Fibroblast of lung (primary cell): ENCODE measurements around the gene CACYBP. TPM values are rescaled to one million over a fixed set of nuclear protein-coding genes. Genes with fewer than 3 reads are reported as not detected.

ENCODE experiments used
- DNase-seq, 2 donors: peaks; one replicate each; pipeline versions ENCODE4 v3.0.0 to v3.0.0-alpha.2; 2010; ENCODE audit warnings: low read depth in 2 of 2
- H2AFZ ChIP-seq: 2 replicates; pipeline ENCODE4 v1.5.1; 2012; ENCODE audit warnings: low read length, control low read depth, inconsistent platforms
- H3K27ac ChIP-seq: 2 replicates; pipeline ENCODE4 v1.5.1; 2011; ENCODE audit warnings: low read length, control low read depth; ENCODE audit not compliant: insufficient read depth
- H3K27me3 ChIP-seq: 2 replicates; pipeline ENCODE4 v1.5.1; 2011; ENCODE audit warnings: mild to moderate bottlenecking, low read length; ENCODE audit not compliant: control insufficient read depth, insufficient read depth
- H3K36me3 ChIP-seq: 2 replicates; pipeline ENCODE4 v1.5.1; 2011; ENCODE audit warnings: low read length; ENCODE audit not compliant: control insufficient read depth, insufficient read depth
- H3K4me1 ChIP-seq: 2 replicates; pipeline ENCODE4 v1.5.1; 2011; ENCODE audit warnings: low read length; ENCODE audit not compliant: control insufficient read depth, insufficient read depth; ENCODE audit errors: extremely low read depth
- H3K4me2 ChIP-seq: 2 replicates; pipeline ENCODE4 v1.5.1; 2011; ENCODE audit warnings: low read length, control low read depth; ENCODE audit not compliant: insufficient read depth; ENCODE audit errors: extremely low read depth
- H3K4me3 ChIP-seq, 4 experiments: fragments of 200-600 bp in 1 of 4; sonication (generic) in 1 of 4; replicated peaks in 1 of 4; 2 replicates each; pipeline ENCODE4 v1.5.1; 2011 to 2016; ENCODE audit warnings: low read length in 4 of 4, low read depth in 3 of 4, mild to moderate bottlenecking in 3 of 4, control low read depth in 2 of 4, inconsistent platforms in 1 of 4, mixed read lengths in 1 of 4; ENCODE audit not compliant: insufficient read depth in 1 of 4; ENCODE audit errors: control extremely low read depth in 1 of 4
- H3K79me2 ChIP-seq: 2 replicates; pipeline ENCODE4 v1.5.1; 2012; ENCODE audit warnings: mild to moderate bottlenecking, low read length, inconsistent platforms; ENCODE audit not compliant: control insufficient read depth, insufficient read depth
- H3K9ac ChIP-seq: 2 replicates; pipeline ENCODE4 v1.5.1; 2011; ENCODE audit warnings: mild to moderate bottlenecking, low read length, control low read depth; ENCODE audit not compliant: insufficient read depth
- H3K9me3 ChIP-seq: 2 replicates; pipeline ENCODE4 v1.5.1; 2012; ENCODE audit warnings: low read depth, low read length; ENCODE audit not compliant: control insufficient read depth, insufficient read depth
- H4K20me1 ChIP-seq: 2 replicates; pipeline ENCODE4 v1.5.1; 2011; ENCODE audit warnings: low read length; ENCODE audit not compliant: control insufficient read depth, insufficient read depth; ENCODE audit errors: extremely low read depth
- EZH2 ChIP-seq: IDR thresholded peaks from 2 replicates; pipeline ENCODE4 v1.5.1; 2012; ENCODE audit warnings: low read length, control low read depth, mild to moderate bottlenecking; ENCODE audit errors: missing control alignments
- polyA plus RNA-seq, 2 donors: library from polyadenylated mRNA; depleted of rRNA in 1 of 2; stranded (reverse) in 1 of 2; unstranded in 1 of 2; fragments of >200 nt; gene quantifications; 2 replicates each; pipeline ENCODE4 v1.2.1, GENCODE V29; 2011 to 2012; ENCODE audit warnings: missing spikeins in 1 of 2
- total RNA-seq: library from RNA; depleted of rRNA; stranded (reverse); fragments of >200 nt; gene quantifications from 2 replicates; pipeline ENCODE4 v1.2.1, GENCODE V29; 2014
- TF ChIP-seq, protein P1 (sequence below), 2 donors: IDR thresholded peaks in 1 of 2; conservative IDR thresholded peaks in 1 of 2; 1 replicate in 1 of 2; 2 replicates in 1 of 2; pipeline ENCODE4 v1.5.1; 2011 to 2012; ENCODE audit warnings: low read length in 2 of 2, control low read depth in 1 of 2, inconsistent platforms in 1 of 2, low read depth in 1 of 2, mild to moderate bottlenecking in 1 of 2

CACYBP gene
- total and polyA plus RNA-seq, 2 donors (not counting 1 experiment from before 2014, with no cell fraction given): 55.6 to 238 TPM

DNA sequence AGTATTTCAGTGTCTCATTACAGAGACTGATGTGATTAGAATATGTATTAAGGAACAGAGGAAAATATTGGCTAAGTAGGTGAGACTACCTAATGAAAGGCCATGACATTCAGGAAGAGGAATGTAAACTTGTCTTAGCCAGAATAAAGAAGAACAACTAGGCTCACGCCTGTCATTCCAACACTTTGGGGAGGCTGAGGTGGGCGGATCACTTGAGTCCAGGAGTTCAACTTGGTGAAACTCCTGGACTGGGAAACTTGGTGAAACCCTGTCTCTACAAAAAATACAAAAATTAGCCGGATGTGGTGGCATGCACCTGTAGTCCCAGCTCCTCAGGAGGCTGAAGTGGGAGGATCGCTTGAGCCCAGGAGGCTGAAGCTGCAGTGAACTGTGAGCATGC, 14.8 kb upstream of the CACYBP start:
- Histone ChIP-seq H3K9me3 (no peaks in the 10 kb centered on the region), H3K4me2 (no peak overlapping the region), H4K20me1 (no peaks in the 10 kb centered on the region), H3K27ac (no peak overlapping the region), H2AFZ (no peak overlapping the region), H3K79me2 (no peaks in the 10 kb centered on the region), H3K27me3 (no peaks in the 10 kb centered on the region), H3K4me1 (no peaks in the 10 kb centered on the region), H3K9ac (no peak overlapping the region), H3K4me3 (no peak overlapping the region), H3K36me3 (no peaks in the 10 kb centered on the region)
- TF ChIP-seq, protein P1, sequence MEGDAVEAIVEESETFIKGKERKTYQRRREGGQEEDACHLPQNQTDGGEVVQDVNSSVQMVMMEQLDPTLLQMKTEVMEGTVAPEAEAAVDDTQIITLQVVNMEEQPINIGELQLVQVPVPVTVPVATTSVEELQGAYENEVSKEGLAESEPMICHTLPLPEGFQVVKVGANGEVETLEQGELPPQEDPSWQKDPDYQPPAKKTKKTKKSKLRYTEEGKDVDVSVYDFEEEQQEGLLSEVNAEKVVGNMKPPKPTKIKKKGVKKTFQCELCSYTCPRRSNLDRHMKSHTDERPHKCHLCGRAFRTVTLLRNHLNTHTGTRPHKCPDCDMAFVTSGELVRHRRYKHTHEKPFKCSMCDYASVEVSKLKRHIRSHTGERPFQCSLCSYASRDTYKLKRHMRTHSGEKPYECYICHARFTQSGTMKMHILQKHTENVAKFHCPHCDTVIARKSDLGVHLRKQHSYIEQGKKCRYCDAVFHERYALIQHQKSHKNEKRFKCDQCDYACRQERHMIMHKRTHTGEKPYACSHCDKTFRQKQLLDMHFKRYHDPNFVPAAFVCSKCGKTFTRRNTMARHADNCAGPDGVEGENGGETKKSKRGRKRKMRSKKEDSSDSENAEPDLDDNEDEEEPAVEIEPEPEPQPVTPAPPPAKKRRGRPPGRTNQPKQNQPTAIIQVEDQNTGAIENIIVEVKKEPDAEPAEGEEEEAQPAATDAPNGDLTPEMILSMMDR (conservative IDR thresholded peaks at IDR 0.05 in 1 of 2, IDR thresholded peaks at IDR 0.05 in 1 of 2; ENCODE audit: low read depth in 1 of 2, low read length in 2 of 2): no peak
- no peak for TF ChIP-seq EZH2
- no peak for DNase-seq

DNA sequence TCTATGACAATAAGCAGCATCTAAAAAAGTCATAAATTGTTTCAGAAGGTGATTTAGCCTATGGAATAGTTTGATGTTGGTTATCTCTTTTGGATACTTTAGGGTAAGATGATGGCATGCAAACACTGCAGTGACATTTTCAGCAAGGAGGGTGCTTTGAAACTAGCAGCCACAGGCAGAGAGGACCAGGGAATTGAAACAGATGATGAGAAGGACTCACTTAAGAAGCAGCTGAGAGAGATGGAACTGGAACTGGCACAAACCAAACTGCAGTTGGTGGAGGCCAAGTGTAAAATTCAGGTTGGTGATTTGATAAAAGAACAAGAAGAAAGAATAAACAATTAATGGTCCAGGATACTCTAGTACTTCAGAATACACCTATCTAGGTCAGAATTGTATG, 11.2 kb upstream of the CACYBP start:
- H3K36me3 ChIP-seq: no peaks in the 10 kb centered on the region
- H3K79me2 ChIP-seq: no peaks in the 10 kb centered on the region
- H3K9ac ChIP-seq: no peak overlapping the region
- no peak for DNase-seq
- H3K4me1 ChIP-seq: no peaks in the 10 kb centered on the region
- H3K27me3 ChIP-seq: no peaks in the 10 kb centered on the region
- H2AFZ ChIP-seq: no peak overlapping the region
- H3K4me3 ChIP-seq: no peak overlapping the region
- no peak overlapping the region for H3K4me2 ChIP-seq
- no peaks in the 10 kb centered on the region for H3K9me3 ChIP-seq
- TF ChIP-seq, protein P1 (conservative IDR thresholded peaks at IDR 0.05 in 1 of 2, IDR thresholded peaks at IDR 0.05 in 1 of 2; ENCODE audit: low read depth in 1 of 2, low read length in 2 of 2): no peak
- no peak for TF ChIP-seq EZH2
- no peak overlapping the region for H3K27ac ChIP-seq
- no peaks in the 10 kb centered on the region for H4K20me1 ChIP-seq

DNA sequence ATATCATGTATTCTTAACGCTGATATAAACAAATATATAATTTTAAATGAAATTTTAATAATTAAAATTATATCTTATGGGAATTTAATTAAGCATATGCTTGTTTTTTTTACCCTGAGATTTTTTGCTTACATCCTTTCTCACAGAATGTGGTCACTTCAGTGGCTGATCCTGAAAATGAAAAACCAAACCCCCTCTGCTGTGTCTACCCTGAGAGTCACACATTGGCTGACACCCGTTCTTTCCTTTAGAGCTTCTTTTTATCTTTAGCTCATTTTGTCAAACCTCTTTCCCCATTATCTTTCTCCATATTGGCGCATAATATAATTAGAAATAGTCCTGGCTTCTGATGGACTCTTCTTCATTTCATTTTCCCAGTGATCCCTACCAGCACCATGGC, 10.8 kb upstream of the CACYBP start:
- H3K9ac ChIP-seq: no peak overlapping the region
- no peaks in the 10 kb centered on the region for H3K27me3 ChIP-seq
- H3K4me3 ChIP-seq: no peak overlapping the region
- H4K20me1 ChIP-seq: no peaks in the 10 kb centered on the region
- no peak overlapping the region for H3K4me2 ChIP-seq
- no peak overlapping the region for H3K27ac ChIP-seq
- TF ChIP-seq, protein P1 (conservative IDR thresholded peaks at IDR 0.05 in 1 of 2, IDR thresholded peaks at IDR 0.05 in 1 of 2; ENCODE audit: low read depth in 1 of 2, low read length in 2 of 2): no peak
- no peak for TF ChIP-seq EZH2
- no peaks in the 10 kb centered on the region for H3K9me3 ChIP-seq
- DNase-seq: no peak
- H3K79me2 ChIP-seq: no peaks in the 10 kb centered on the region
- H2AFZ ChIP-seq: no peak overlapping the region
- no peaks in the 10 kb centered on the region for H3K4me1 ChIP-seq
- H3K36me3 ChIP-seq: no peaks in the 10 kb centered on the region
